Astrocyte (in vitro differentiated cells and primary cell): Measurements from ENCODE around the gene MKKS.

Experiments used
- CTCF ChIP-seq: IDR thresholded peaks from 2 replicates; pipeline ENCODE4 v1.5.1; 2011; ENCODE audit warnings: low read depth, mild to moderate bottlenecking, inconsistent platforms, low read length, moderate library complexity; ENCODE audit not compliant: insufficient read depth
- EZH2 ChIP-seq: IDR thresholded peaks from 2 replicates; pipeline ENCODE4 v1.6.1; 2012; ENCODE audit warnings: mild to moderate bottlenecking, low read length, inconsistent platforms; ENCODE audit not compliant: insufficient read depth

DNA sequence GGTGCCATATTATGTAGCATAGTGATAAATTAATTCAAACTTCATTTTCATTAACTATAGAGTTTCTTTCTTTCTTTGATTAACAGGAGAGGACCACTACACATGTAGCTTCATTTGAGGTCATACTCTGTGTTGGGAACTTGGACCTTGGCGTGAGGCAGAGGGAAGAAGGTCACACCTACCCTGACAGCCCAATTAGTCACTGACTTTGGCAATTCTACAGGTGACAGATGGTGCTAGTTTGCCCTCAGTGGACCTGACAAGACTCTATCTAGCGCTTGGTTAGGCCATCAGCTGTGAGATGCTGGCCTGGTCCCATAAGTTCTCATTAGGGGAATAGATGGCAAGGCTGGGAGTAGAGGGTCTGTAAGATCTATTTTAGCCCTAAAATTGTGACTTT is 15.2 kb upstream of the MKKS start:
- TF ChIP-seq CTCF, result no peak
- no peak for TF ChIP-seq EZH2
